ENCODE measurements around the gene ADAM19. TPM values are rescaled to one million over a fixed set of nuclear protein-coding genes. Genes with fewer than 3 reads are reported as not detected.

Gene ADAM19
- total and polyA plus RNA-seq, 2 donors (not counting 1 experiment from before 2014, with no cell fraction given) = 13.0 to 65.2 TPM

- Histone ChIP-seq H3K27me3 (ENCODE audit: control insufficient read depth, insufficient read depth, low read length) (no peaks in the 10 kb centered on the region), H3K9me3 (ENCODE audit: control insufficient read depth, insufficient read depth, low read depth, low read length) (no peaks in the 10 kb centered on the region), H3K9ac (ENCODE audit: insufficient read depth, low read length) (no peak overlapping the region), H3K79me2 (ENCODE audit: control insufficient read depth, insufficient read depth, low read length) (no peaks in the 10 kb centered on the region), H3K4me2 (ENCODE audit: extremely low read depth, insufficient read depth, low read length) (no peak overlapping the region), H4K20me1 (ENCODE audit: control insufficient read depth, extremely low read depth, insufficient read depth, low read length) (no peaks in the 10 kb centered on the region), H3K27ac (ENCODE audit: insufficient read depth, low read length) (no peak overlapping the region), H3K36me3 (ENCODE audit: control insufficient read depth, insufficient read depth, low read length) (no peaks in the 10 kb centered on the region), H2AFZ (ENCODE audit: low read length) (no peak overlapping the region), H3K4me1 (ENCODE audit: control insufficient read depth, extremely low read depth, insufficient read depth, low read length) (no peaks in the 10 kb centered on the region), H3K4me3 (replicated peaks in 1 of 4; ENCODE audit: control extremely low read depth in 1 of 4, insufficient read depth in 1 of 4, low read depth in 3 of 4, low read length in 4 of 4) (no peak overlapping the region)
- TF ChIP-seq, protein P1, sequence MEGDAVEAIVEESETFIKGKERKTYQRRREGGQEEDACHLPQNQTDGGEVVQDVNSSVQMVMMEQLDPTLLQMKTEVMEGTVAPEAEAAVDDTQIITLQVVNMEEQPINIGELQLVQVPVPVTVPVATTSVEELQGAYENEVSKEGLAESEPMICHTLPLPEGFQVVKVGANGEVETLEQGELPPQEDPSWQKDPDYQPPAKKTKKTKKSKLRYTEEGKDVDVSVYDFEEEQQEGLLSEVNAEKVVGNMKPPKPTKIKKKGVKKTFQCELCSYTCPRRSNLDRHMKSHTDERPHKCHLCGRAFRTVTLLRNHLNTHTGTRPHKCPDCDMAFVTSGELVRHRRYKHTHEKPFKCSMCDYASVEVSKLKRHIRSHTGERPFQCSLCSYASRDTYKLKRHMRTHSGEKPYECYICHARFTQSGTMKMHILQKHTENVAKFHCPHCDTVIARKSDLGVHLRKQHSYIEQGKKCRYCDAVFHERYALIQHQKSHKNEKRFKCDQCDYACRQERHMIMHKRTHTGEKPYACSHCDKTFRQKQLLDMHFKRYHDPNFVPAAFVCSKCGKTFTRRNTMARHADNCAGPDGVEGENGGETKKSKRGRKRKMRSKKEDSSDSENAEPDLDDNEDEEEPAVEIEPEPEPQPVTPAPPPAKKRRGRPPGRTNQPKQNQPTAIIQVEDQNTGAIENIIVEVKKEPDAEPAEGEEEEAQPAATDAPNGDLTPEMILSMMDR (conservative IDR thresholded peaks at IDR 0.05 in 1 of 2, IDR thresholded peaks at IDR 0.05 in 1 of 2; ENCODE audit: low read depth in 1 of 2, low read length in 2 of 2) = no peak
- no peak for TF ChIP-seq EZH2 (IDR thresholded peaks at IDR 0.05; ENCODE audit: low read length, missing control alignments)
- DNase-seq (ENCODE audit: low read depth in 2 of 2) = no peak
These were observed 46.6 kb downstream of the ADAM19 start for GRCh38 chr5:157529002-157529401.

- no peaks in the 10 kb centered on the region for H3K36me3 ChIP-seq (ENCODE audit: control insufficient read depth, insufficient read depth, low read length)
- no peaks in the 10 kb centered on the region for H3K4me1 ChIP-seq (ENCODE audit: control insufficient read depth, extremely low read depth, insufficient read depth, low read length)
- no peaks in the 10 kb centered on the region for H4K20me1 ChIP-seq (ENCODE audit: control insufficient read depth, extremely low read depth, insufficient read depth, low read length)
- DNase-seq (ENCODE audit: low read depth in 2 of 2) = peak; percentile 42 to 49
- no peak overlapping the region for H3K27ac ChIP-seq (ENCODE audit: insufficient read depth, low read length)
- no peaks in the 10 kb centered on the region for H3K79me2 ChIP-seq (ENCODE audit: control insufficient read depth, insufficient read depth, low read length)
- H3K9ac ChIP-seq (ENCODE audit: insufficient read depth, low read length) = no peak overlapping the region
- H3K4me3 ChIP-seq (replicated peaks in 1 of 4; ENCODE audit: control extremely low read depth in 1 of 4, insufficient read depth in 1 of 4, low read depth in 3 of 4, low read length in 4 of 4) = no peak overlapping the region
- TF ChIP-seq EZH2 (IDR thresholded peaks at IDR 0.05; ENCODE audit: low read length, missing control alignments) = no peak
- TF ChIP-seq, protein P1 (conservative IDR thresholded peaks at IDR 0.05 in 1 of 2, IDR thresholded peaks at IDR 0.05 in 1 of 2; ENCODE audit: low read depth in 1 of 2, low read length in 2 of 2) = no peak
- H3K4me2 ChIP-seq (ENCODE audit: extremely low read depth, insufficient read depth, low read length) = no peak overlapping the region
- H3K27me3 ChIP-seq (ENCODE audit: control insufficient read depth, insufficient read depth, low read length) = no peaks in the 10 kb centered on the region
- no peak overlapping the region for H2AFZ ChIP-seq (ENCODE audit: low read length)
- H3K9me3 ChIP-seq (ENCODE audit: control insufficient read depth, insufficient read depth, low read depth, low read length) = no peaks in the 10 kb centered on the region
These were observed 47.4 kb downstream of the ADAM19 start for GRCh38 chr5:157528036-157528632.

- no peak for DNase-seq (ENCODE audit: low read depth in 2 of 2)
- Histone ChIP-seq H3K9me3 (ENCODE audit: control insufficient read depth, insufficient read depth, low read depth, low read length) (no peaks in the 10 kb centered on the region), H2AFZ (ENCODE audit: low read length) (no peak overlapping the region), H3K9ac (ENCODE audit: insufficient read depth, low read length) (no peak overlapping the region), H3K27ac (ENCODE audit: insufficient read depth, low read length) (no peak overlapping the region), H3K4me1 (ENCODE audit: control insufficient read depth, extremely low read depth, insufficient read depth, low read length) (peaks cover 2% of the 10 kb centered on the region), H3K79me2 (ENCODE audit: control insufficient read depth, insufficient read depth, low read length) (no peaks in the 10 kb centered on the region), H4K20me1 (ENCODE audit: control insufficient read depth, extremely low read depth, insufficient read depth, low read length) (no peaks in the 10 kb centered on the region), H3K36me3 (ENCODE audit: control insufficient read depth, insufficient read depth, low read length) (no peaks in the 10 kb centered on the region), H3K4me3 (replicated peaks in 1 of 4; ENCODE audit: control extremely low read depth in 1 of 4, insufficient read depth in 1 of 4, low read depth in 3 of 4, low read length in 4 of 4) (no peak overlapping the region), H3K4me2 (ENCODE audit: extremely low read depth, insufficient read depth, low read length) (no peak overlapping the region), H3K27me3 (ENCODE audit: control insufficient read depth, insufficient read depth, low read length) (no peaks in the 10 kb centered on the region)
- TF ChIP-seq, protein P1 (conservative IDR thresholded peaks at IDR 0.05 in 1 of 2, IDR thresholded peaks at IDR 0.05 in 1 of 2; ENCODE audit: low read depth in 1 of 2, low read length in 2 of 2) = no peak
- TF ChIP-seq EZH2 (IDR thresholded peaks at IDR 0.05; ENCODE audit: low read length, missing control alignments) = no peak
These were observed 50.7 kb downstream of the ADAM19 start for GRCh38 chr5:157524887-157525286.
